Tibial nerve (tissue), 4 donors: ENCODE measurements around the gene HCN1. TPM values are rescaled to one million over a fixed set of nuclear protein-coding genes. Genes with fewer than 3 reads are reported as not detected.

Experiments used
- DNase-seq, 2 donors: peaks; one replicate each; pipeline ENCODE4 v3.0.0-alpha.2; 2019; ENCODE audit warnings: low spot score in 2 of 2
- H3K27ac ChIP-seq, 4 donors: fragments of 200-600 bp; sonication (generic) in 3 of 4; one replicate each; pipeline ENCODE4 v1.5.1; 2017 to 2019; ENCODE audit warnings: mild to moderate bottlenecking in 1 of 4
- H3K27me3 ChIP-seq, 2 donors: fragments of 200-600 bp; sonication (generic) in 1 of 2; one replicate each; pipeline versions ENCODE4 v1.5.1 to v1.6.0; 2017 to 2019
- H3K36me3 ChIP-seq, 3 donors: fragments of 200-600 bp; sonication (generic); one replicate each; pipeline ENCODE4 v1.5.1; 2018 to 2019
- H3K4me1 ChIP-seq, 4 donors: fragments of 200-600 bp; sonication (generic) in 3 of 4; one replicate each; pipeline ENCODE4 v1.5.1; 2017 to 2019
- H3K4me3 ChIP-seq, 4 donors: fragments of 200-600 bp; sonication (generic) in 3 of 4; one replicate each; pipeline ENCODE4 v1.5.1; 2017 to 2019; ENCODE audit warnings: mild to moderate bottlenecking in 1 of 4, moderate library complexity in 1 of 4
- H3K9me3 ChIP-seq, 4 donors: fragments of 200-600 bp; sonication (generic) in 3 of 4; one replicate each; pipeline ENCODE4 v1.5.1; 2017 to 2019
- CTCF ChIP-seq, 5 experiments: fragments of 200-600 bp in 3 of 5; fragments of 450-650 bp in 2 of 5; sonication (generic) in 3 of 5; IDR thresholded peaks; one replicate each; pipeline ENCODE4 v1.5.1; 2016 to 2019; ENCODE audit warnings: antibody characterized with exemption in 5 of 5, mild to moderate bottlenecking in 3 of 5, moderate library complexity in 2 of 5
- EP300 ChIP-seq, 2 donors: sonication (generic); formaldehyde crosslinking; IDR thresholded peaks; one replicate each; pipeline ENCODE4 v1.6.1; 2017; ENCODE audit warnings: antibody characterized with exemption in 2 of 2, mild to moderate bottlenecking in 1 of 2
- POLR2A ChIP-seq, 2 donors: fragments of 450-650 bp; IDR thresholded peaks; one replicate each; pipeline ENCODE4 v1.6.1; 2017; ENCODE audit warnings: antibody characterized with exemption in 2 of 2, mild to moderate bottlenecking in 2 of 2, moderate library complexity in 2 of 2
- WGBS, 2 donors: methylation state at CpG; one replicate each; pipeline ENCODE4 v1.1.5; 2018; 5-methylcytosine and 5-hydroxymethylcytosine counted together
- total RNA-seq, 4 donors: library from RNA; depleted of rRNA; stranded (reverse); fragments of >200 nt; gene quantifications; one replicate each; pipeline ENCODE4 v1.1.0, GENCODE V29; 2016

The HCN1 gene
- total RNA-seq, 4 donors from 2014 or later, result 16.2 to 21.9 (median 17.7) TPM

- no peaks in the 10 kb centered on the region for H3K4me1 ChIP-seq
- no peak for TF ChIP-seq CTCF (IDR thresholded peaks at IDR 0.05)
- no peak for TF ChIP-seq EP300 (IDR thresholded peaks at IDR 0.05)
- TF ChIP-seq POLR2A (IDR thresholded peaks at IDR 0.05), result no peak
- DNase-seq, result no peak
- WGBS, 2 donors, result 68 to 73% methylated on average over 4 of the region's 4 CpGs
- H3K27ac ChIP-seq, result no peak overlapping the region
- H3K4me3 ChIP-seq, result no peak overlapping the region
- no peaks in the 10 kb centered on the region for H3K27me3 ChIP-seq
- no peaks in the 10 kb centered on the region for H3K36me3 ChIP-seq
- no peaks in the 10 kb centered on the region for H3K9me3 ChIP-seq
Observed at GRCh38 chr5:45672271-45672670, 23.9 kb downstream of the HCN1 start.

- 44 to 52% methylated on average over 1 of the region's 1 CpG for WGBS, 2 donors
- Histone ChIP-seq H3K36me3 (no peaks in the 10 kb centered on the region), H3K27me3 (no peaks in the 10 kb centered on the region), H3K27ac (no peak overlapping the region), H3K4me3 (no peak overlapping the region), H3K9me3 (no peaks in the 10 kb centered on the region), H3K4me1 (no peaks in the 10 kb centered on the region)
- DNase-seq, result no peak
- no peak for TF ChIP-seq CTCF (IDR thresholded peaks at IDR 0.05)
- no peak for TF ChIP-seq POLR2A (IDR thresholded peaks at IDR 0.05)
- TF ChIP-seq EP300 (IDR thresholded peaks at IDR 0.05), result no peak
Observed at GRCh38 chr5:45648744-45649143, 47.4 kb downstream of the HCN1 start.

GRCh38 chr5:45643056-45643455, 53.1 kb downstream of the HCN1 start:
- Histone ChIP-seq H3K27me3 (no peaks in the 10 kb centered on the region), H3K27ac (no peak overlapping the region), H3K4me3 (no peak overlapping the region), H3K36me3 (no peaks in the 10 kb centered on the region), H3K9me3 (no peaks in the 10 kb centered on the region), H3K4me1 (no peaks in the 10 kb centered on the region)
- no peak for DNase-seq
- TF ChIP-seq POLR2A (IDR thresholded peaks at IDR 0.05) (no peak), CTCF (IDR thresholded peaks at IDR 0.05) (no peak), EP300 (IDR thresholded peaks at IDR 0.05) (no peak)

- H3K9me3 ChIP-seq, result no peaks in the 10 kb centered on the region
- H3K27me3 ChIP-seq, result no peaks in the 10 kb centered on the region
- DNase-seq, result no peak
- TF ChIP-seq EP300 (IDR thresholded peaks at IDR 0.05), result no peak
- no peak overlapping the region for H3K27ac ChIP-seq
- no peaks in the 10 kb centered on the region for H3K4me1 ChIP-seq
- no peaks in the 10 kb centered on the region for H3K36me3 ChIP-seq
- no peak overlapping the region for H3K4me3 ChIP-seq
Observed at GRCh38 chr5:45642370-45642769, 53.8 kb downstream of the HCN1 start.

- peak in 1 of 5 experiments; percentile 9 for TF ChIP-seq CTCF (IDR thresholded peaks at IDR 0.05)
- TF ChIP-seq POLR2A (IDR thresholded peaks at IDR 0.05), result no peak
- TF ChIP-seq EP300 (IDR thresholded peaks at IDR 0.05), result no peak
- no peaks in the 10 kb centered on the region for H3K9me3 ChIP-seq
- H3K4me1 ChIP-seq, result no peaks in the 10 kb centered on the region
- no peaks in the 10 kb centered on the region for H3K27me3 ChIP-seq
- H3K36me3 ChIP-seq, result no peaks in the 10 kb centered on the region
- WGBS, 2 donors, result 54 to 56% methylated on average over 2 of the region's 2 CpGs
- no peak for DNase-seq
- H3K4me3 ChIP-seq, result no peak overlapping the region
- H3K27ac ChIP-seq, result no peak overlapping the region
Observed at GRCh38 chr5:45639040-45639439, 57.1 kb downstream of the HCN1 start.

GRCh38 chr5:45627076-45627656, 69.0 kb downstream of the HCN1 start:
- Histone ChIP-seq H3K9me3 (no peaks in the 10 kb centered on the region), H3K36me3 (no peaks in the 10 kb centered on the region), H3K27ac (no peak overlapping the region), H3K4me3 (no peak overlapping the region), H3K27me3 (no peaks in the 10 kb centered on the region), H3K4me1 (peaks cover 0 to 2% (median 0%) of the 10 kb centered on the region in 4 donors)
- 80 to 85% methylated on average over 2 of the region's 2 CpGs for WGBS, 2 donors
- TF ChIP-seq POLR2A (IDR thresholded peaks at IDR 0.05), result no peak
- TF ChIP-seq CTCF (IDR thresholded peaks at IDR 0.05), result no peak
- TF ChIP-seq EP300 (IDR thresholded peaks at IDR 0.05), result no peak
- no peak for DNase-seq
